Fibroblast of the aortic adventitia (primary cell): ENCODE results near the gene ZMYND19. TPM values are rescaled to one million over a fixed set of nuclear protein-coding genes. Genes with fewer than 3 reads are reported as not detected.
"Not testable (repeated sequence)": the region's sequence is repeated elsewhere in the genome, so short reads cannot be mapped to it uniquely, and the experiment has no call there.

Source experiments
- DNase-seq: peaks from one replicate; pipeline ENCODE4 v3.0.0-alpha.2; 2010; ENCODE audit warnings: low read depth
- H3K4me3 ChIP-seq: 2 replicates; pipeline ENCODE4 v1.5.1; 2011; ENCODE audit warnings: low read depth, mild to moderate bottlenecking, control low read depth, low read length, moderate library complexity
- total RNA-seq: library from RNA; depleted of rRNA; stranded (reverse); fragments of >200 nt; gene quantifications from 2 replicates; pipeline ENCODE4 v1.2.3, GENCODE V29; 2012; ENCODE audit warnings: low replicate concordance
- TF ChIP-seq, protein P1 (sequence below): IDR thresholded peaks from 2 replicates; pipeline ENCODE4 v1.5.1; 2011; ENCODE audit warnings: mild to moderate bottlenecking, low read length, control low read depth, inconsistent platforms; ENCODE audit not compliant: insufficient read depth

The ZMYND19 gene
- total RNA-seq, 1 donor, result 15.5 TPM

- TF ChIP-seq, protein P1, sequence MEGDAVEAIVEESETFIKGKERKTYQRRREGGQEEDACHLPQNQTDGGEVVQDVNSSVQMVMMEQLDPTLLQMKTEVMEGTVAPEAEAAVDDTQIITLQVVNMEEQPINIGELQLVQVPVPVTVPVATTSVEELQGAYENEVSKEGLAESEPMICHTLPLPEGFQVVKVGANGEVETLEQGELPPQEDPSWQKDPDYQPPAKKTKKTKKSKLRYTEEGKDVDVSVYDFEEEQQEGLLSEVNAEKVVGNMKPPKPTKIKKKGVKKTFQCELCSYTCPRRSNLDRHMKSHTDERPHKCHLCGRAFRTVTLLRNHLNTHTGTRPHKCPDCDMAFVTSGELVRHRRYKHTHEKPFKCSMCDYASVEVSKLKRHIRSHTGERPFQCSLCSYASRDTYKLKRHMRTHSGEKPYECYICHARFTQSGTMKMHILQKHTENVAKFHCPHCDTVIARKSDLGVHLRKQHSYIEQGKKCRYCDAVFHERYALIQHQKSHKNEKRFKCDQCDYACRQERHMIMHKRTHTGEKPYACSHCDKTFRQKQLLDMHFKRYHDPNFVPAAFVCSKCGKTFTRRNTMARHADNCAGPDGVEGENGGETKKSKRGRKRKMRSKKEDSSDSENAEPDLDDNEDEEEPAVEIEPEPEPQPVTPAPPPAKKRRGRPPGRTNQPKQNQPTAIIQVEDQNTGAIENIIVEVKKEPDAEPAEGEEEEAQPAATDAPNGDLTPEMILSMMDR, result no peak
- H3K4me3 ChIP-seq, result no peak overlapping the region
- DNase-seq, result peak; percentile 52
These were observed 34.1 kb downstream of the ZMYND19 start for GRCh38 chr9:137556069-137556838.

- H3K4me3 ChIP-seq, result no peak overlapping the region
- DNase-seq, result no peak
- TF ChIP-seq, protein P1, result no peak
These were observed 35.1 kb downstream of the ZMYND19 start for GRCh38 chr9:137555179-137555578.

DNA sequence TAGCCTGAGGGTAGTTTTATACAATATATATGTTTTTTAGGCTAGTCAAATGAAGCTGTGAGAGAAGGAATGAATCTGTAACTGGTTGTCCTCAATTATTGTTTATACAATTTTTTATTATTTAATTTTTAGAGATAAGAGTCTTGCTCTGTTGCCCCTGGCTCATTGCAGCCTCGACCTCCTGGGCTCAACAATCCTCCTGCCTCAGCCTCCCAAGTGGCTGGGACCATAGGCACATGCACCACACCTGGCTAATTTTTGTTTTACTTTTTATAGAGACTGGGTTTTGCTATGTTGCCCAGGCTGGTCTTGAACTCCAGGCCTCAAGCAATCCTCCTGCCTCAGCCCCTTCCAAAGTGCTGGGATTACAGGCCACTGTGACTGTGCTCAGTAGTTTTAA is 36.0 kb downstream of the ZMYND19 start:
- DNase-seq, result no peak
- no peak overlapping the region for H3K4me3 ChIP-seq
- TF ChIP-seq, protein P1, result no peak

- H3K4me3 ChIP-seq, DNase-seq: not testable (repeated sequence)
These were observed 36.7 kb downstream of the ZMYND19 start for GRCh38 chr9:137553654-137554053.

DNA sequence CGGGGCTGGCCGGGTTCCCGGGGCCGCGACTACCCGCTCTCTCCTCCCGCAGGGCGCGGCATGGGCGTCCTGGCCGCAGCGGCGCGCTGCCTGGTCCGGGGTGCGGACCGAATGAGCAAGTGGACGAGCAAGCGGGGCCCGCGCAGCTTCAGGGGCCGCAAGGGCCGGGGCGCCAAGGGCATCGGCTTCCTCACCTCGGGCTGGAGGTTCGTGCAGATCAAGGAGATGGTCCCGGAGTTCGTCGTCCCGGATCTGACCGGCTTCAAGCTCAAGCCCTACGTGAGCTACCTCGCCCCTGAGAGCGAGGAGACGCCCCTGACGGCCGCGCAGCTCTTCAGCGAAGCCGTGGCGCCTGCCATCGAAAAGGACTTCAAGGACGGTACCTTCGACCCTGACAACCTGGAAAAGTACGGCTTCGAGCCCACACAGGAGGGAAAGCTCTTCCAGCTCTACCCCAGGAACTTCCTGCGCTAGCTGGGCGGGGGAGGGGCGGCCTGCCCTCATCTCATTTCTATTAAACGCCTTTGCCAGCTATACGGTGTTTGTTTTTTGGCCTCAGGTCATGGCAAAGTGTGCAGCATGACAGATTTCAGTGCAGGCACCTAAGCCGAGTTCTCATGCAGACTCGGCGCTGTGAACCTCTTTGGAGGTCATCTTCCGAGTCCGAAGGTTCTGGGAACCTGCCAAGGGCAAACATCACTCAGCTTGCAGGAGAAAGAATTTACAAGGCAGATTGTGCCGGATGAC is 38.1 kb downstream of the ZMYND19 start:
- DNase-seq, result peak; percentile 7
- TF ChIP-seq, protein P1, result no peak
- H3K4me3 ChIP-seq, result peak overlapping the region; percentile 86

- TF ChIP-seq, protein P1, result peak; percentile 50
- peak; percentile 73 for DNase-seq
These were observed 38.9 kb downstream of the ZMYND19 start, which contains the start of gene MRPL41 for GRCh38 chr9:137551264-137552021. TSS of gene MRPL41 (plus strand) at chr9:137551879. CDS start at chr9:137552082, 203 bp downstream.

DNA sequence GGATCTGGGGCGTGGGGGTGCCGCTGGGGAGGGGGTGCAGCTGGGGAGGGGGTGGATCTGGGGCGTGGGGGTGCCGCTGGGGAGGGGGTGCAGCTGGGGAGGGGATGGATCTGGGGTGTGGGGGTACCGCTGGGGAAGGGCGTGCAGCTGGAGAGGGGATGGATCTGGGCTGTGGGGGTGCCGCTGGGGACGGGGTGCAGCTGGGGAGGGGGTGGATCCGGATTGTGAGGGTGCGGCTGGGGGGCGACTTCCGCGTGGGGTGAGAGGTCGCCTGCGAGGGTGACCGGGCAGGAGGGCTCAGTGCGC is 39.4 kb downstream of the ZMYND19 start:
- not testable (repeated sequence) for DNase-seq
- peak overlapping the region; percentile 73 for H3K4me3 ChIP-seq

More at GRCh38 chr9:137551264-137552021, 38.9 kb downstream of the ZMYND19 start, which contains the start of gene MRPL41:
- peak within 1 kb of the TSS; percentile 86 for H3K4me3 ChIP-seq
